Adrenal gland (tissue), 5 donors: ENCODE measurements around the gene TMEM37.

Experiments used
- POLR2A ChIP-seq, 2 donors: fragments of 450-650 bp; IDR thresholded peaks; one replicate each; pipeline ENCODE4 v1.6.1; 2017; ENCODE audit warnings: antibody characterized with exemption in 2 of 2, mild to moderate bottlenecking in 2 of 2, moderate library complexity in 1 of 2
- TF ChIP-seq, protein P1 (sequence below), 6 experiments: fragments of 450-650 bp in 4 of 6; fragments of 200-600 bp in 2 of 6; sonication (generic) in 1 of 6; IDR thresholded peaks; 1 replicate in 5 of 6; 2 replicates in 1 of 6; pipeline versions ENCODE4 v1.5.1 to v1.8.0; 2016 to 2021; ENCODE audit warnings: antibody characterized with exemption in 6 of 6, mild to moderate bottlenecking in 2 of 6, moderate library complexity in 1 of 6
- donor health status: DM: no; HTN: no; CAD: no.

DNA sequence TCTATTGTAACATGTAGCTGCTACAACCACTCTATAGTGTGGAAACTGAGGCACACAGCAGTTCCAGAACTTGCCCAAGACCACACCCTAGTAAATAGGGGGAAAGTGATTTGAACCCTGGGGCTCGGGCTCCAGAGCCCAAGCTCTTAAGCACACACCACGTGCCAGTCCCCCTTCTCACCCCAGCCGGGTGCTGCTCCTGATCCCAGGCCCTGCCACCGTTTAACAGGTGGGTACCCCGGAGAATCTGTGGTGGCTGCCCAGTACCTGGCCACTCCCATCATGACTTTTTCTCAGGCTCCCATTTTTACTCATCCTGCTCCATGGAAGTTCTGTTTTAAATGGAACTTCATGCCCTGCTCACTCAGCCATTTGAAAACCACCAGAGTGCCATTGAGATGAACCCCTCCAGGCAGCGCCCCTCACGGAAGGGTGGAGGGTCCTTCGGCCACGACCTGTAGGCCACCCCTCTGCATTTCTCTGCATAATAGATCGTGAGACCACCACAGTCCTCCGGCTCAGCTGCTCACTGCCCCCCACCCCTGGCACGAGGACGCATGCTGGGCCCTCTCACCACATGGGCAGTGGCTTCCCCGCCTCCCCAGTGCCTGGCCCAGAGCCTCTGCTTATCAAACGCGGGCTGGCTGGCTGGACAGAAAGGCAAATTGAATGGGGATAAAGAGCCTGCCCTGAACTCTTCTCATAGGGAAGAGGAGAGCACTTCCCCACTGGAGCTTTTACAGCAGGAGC lies 42.1 kb downstream of the TMEM37 start:
- TF ChIP-seq, protein P1, sequence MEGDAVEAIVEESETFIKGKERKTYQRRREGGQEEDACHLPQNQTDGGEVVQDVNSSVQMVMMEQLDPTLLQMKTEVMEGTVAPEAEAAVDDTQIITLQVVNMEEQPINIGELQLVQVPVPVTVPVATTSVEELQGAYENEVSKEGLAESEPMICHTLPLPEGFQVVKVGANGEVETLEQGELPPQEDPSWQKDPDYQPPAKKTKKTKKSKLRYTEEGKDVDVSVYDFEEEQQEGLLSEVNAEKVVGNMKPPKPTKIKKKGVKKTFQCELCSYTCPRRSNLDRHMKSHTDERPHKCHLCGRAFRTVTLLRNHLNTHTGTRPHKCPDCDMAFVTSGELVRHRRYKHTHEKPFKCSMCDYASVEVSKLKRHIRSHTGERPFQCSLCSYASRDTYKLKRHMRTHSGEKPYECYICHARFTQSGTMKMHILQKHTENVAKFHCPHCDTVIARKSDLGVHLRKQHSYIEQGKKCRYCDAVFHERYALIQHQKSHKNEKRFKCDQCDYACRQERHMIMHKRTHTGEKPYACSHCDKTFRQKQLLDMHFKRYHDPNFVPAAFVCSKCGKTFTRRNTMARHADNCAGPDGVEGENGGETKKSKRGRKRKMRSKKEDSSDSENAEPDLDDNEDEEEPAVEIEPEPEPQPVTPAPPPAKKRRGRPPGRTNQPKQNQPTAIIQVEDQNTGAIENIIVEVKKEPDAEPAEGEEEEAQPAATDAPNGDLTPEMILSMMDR (IDR thresholded peaks at IDR 0.05) = no peak
- no peak for TF ChIP-seq POLR2A (IDR thresholded peaks at IDR 0.05)
